NB4 (cell line): ENCODE data around the gene BMPR2.

Experiments used
- CTCF ChIP-seq: IDR thresholded peaks from one replicate; pipeline ENCODE4 v1.5.1; 2012; ENCODE audit warnings: low read depth, low read length
- POLR2A ChIP-seq: IDR thresholded peaks from 2 replicates; pipeline ENCODE4 v1.6.1; 2011; ENCODE audit warnings: mild to moderate bottlenecking; ENCODE audit not compliant: insufficient read length; ENCODE audit errors: extremely low read depth

GRCh38 chr2:202599911-202600310 lies 223.8 kb downstream of the BMPR2 start:
- TF ChIP-seq CTCF = no peak
- TF ChIP-seq POLR2A = no peak
